ENCODE measurements around the gene TYROBP. TPM values are rescaled to one million over a fixed set of nuclear protein-coding genes. Genes with fewer than 3 reads are reported as not detected.

Gene TYROBP
- total and polyA plus RNA-seq, 4 donors, result 26.8 to 89.6 (median 40.7) TPM

- peaks cover 0 to 4% (median 0%) of the 10 kb centered on the region in 4 donors for H3K27me3 ChIP-seq (ENCODE audit: control insufficient read depth in 4 of 4, insufficient read depth in 4 of 4, low read length in 3 of 4)
- no peak overlapping the region for H3K27ac ChIP-seq (ENCODE audit: low read depth in 1 of 2, low read length in 2 of 2)
- TF ChIP-seq HNF4G (IDR thresholded peaks at IDR 0.05), result no peak
- TF ChIP-seq TAF1 (conservative IDR thresholded peaks at IDR 0.05), result no peak
- no peak for TF ChIP-seq RAD21 (IDR thresholded peaks at IDR 0.05)
- TF ChIP-seq EGR1 (IDR thresholded peaks at IDR 0.05; ENCODE audit: low read depth in 2 of 2), result no peak
- no peak for TF ChIP-seq SP1 (IDR thresholded peaks at IDR 0.05)
- TF ChIP-seq ATF3 (IDR thresholded peaks at IDR 0.05), result no peak
- no peak for TF ChIP-seq YY1 (IDR thresholded peaks at IDR 0.05)
- no peak for TF ChIP-seq CTCF (IDR thresholded peaks at IDR 0.05; ENCODE audit: low read depth, low read length, missing input control)
- TF ChIP-seq FOXA2 (IDR thresholded peaks at IDR 0.05), result no peak
- TF ChIP-seq RXRA (IDR thresholded peaks at IDR 0.05), result no peak
- TF ChIP-seq ZBTB33 (IDR thresholded peaks at IDR 0.05), result no peak
- no peak for TF ChIP-seq FOXA1 (IDR thresholded peaks at IDR 0.05)
- TF ChIP-seq JUND (IDR thresholded peaks at IDR 0.05), result no peak
- no peak for TF ChIP-seq GABPA (IDR thresholded peaks at IDR 0.05 in 1 of 2, conservative IDR thresholded peaks at IDR 0.05 in 1 of 2)
- no peak for TF ChIP-seq MAX (IDR thresholded peaks at IDR 0.05)
- no peak for TF ChIP-seq HNF4A (conservative IDR thresholded peaks at IDR 0.05)
- H3K9me3 ChIP-seq (ENCODE audit: control insufficient read depth in 4 of 4, low read length in 3 of 4), result no peaks in the 10 kb centered on the region
- H3K36me3 ChIP-seq (ENCODE audit: control insufficient read depth in 4 of 4, insufficient read depth in 3 of 4, low read depth in 1 of 4, low read length in 3 of 4), result no peaks in the 10 kb centered on the region
- H3K9ac ChIP-seq (ENCODE audit: low read depth in 1 of 2, low read length in 2 of 2), result no peak overlapping the region
- WGBS, result 15% methylated on average over 24 of the region's 24 CpGs
- peaks cover 4 to 10% (median 6%) of the 10 kb centered on the region in 4 donors for H3K4me1 ChIP-seq (ENCODE audit: control insufficient read depth in 4 of 4, insufficient read depth in 4 of 4, low read length in 3 of 4)
- H3K4me3 ChIP-seq (ENCODE audit: low read depth in 1 of 3, low read length in 3 of 3), result no peak overlapping the region
- DNase-seq (ENCODE audit: low spot score), result no peak
These were observed 47.7 kb downstream of the TYROBP start for GRCh38 chr19:35860436-35860817.

- DNase-seq (ENCODE audit: low spot score), result no peak
- WGBS, result 80% methylated on average over 4 of the region's 4 CpGs
- H3K27me3 ChIP-seq (ENCODE audit: control insufficient read depth in 4 of 4, insufficient read depth in 4 of 4, low read length in 3 of 4), result peaks cover 0 to 4% (median 0%) of the 10 kb centered on the region in 4 donors
- TF ChIP-seq HNF4G (IDR thresholded peaks at IDR 0.05), result no peak
- no peak for TF ChIP-seq SP1 (IDR thresholded peaks at IDR 0.05)
- no peak for TF ChIP-seq TAF1 (conservative IDR thresholded peaks at IDR 0.05)
- TF ChIP-seq REST (IDR thresholded peaks at IDR 0.05), result no peak
- TF ChIP-seq JUND (IDR thresholded peaks at IDR 0.05), result no peak
- no peak for TF ChIP-seq FOXA2 (IDR thresholded peaks at IDR 0.05)
- no peak for TF ChIP-seq FOXA1 (IDR thresholded peaks at IDR 0.05)
- TF ChIP-seq NR2F2 (IDR thresholded peaks at IDR 0.05), result no peak
- TF ChIP-seq EGR1 (IDR thresholded peaks at IDR 0.05; ENCODE audit: low read depth in 2 of 2), result no peak
- TF ChIP-seq MAX (IDR thresholded peaks at IDR 0.05), result no peak
- TF ChIP-seq RAD21 (IDR thresholded peaks at IDR 0.05), result no peak
- no peak for TF ChIP-seq ATF3 (IDR thresholded peaks at IDR 0.05)
- no peak for TF ChIP-seq RXRA (IDR thresholded peaks at IDR 0.05)
- no peak for TF ChIP-seq YY1 (IDR thresholded peaks at IDR 0.05)
- TF ChIP-seq HNF4A (conservative IDR thresholded peaks at IDR 0.05), result no peak
- no peak for TF ChIP-seq CTCF (IDR thresholded peaks at IDR 0.05; ENCODE audit: low read depth, low read length, missing input control)
- no peak for TF ChIP-seq ZBTB33 (IDR thresholded peaks at IDR 0.05)
These were observed 48.7 kb downstream of the TYROBP start for GRCh38 chr19:35859414-35859813.

More at GRCh38 chr19:35859414-35859813, 48.7 kb downstream of the TYROBP start:
- Histone ChIP-seq H3K4me3 (ENCODE audit: low read depth in 1 of 3, low read length in 3 of 3) (no peak overlapping the region), H3K9ac (ENCODE audit: low read depth in 1 of 2, low read length in 2 of 2) (no peak overlapping the region), H3K27ac (ENCODE audit: low read depth in 1 of 2, low read length in 2 of 2) (no peak overlapping the region), H3K36me3 (ENCODE audit: control insufficient read depth in 4 of 4, insufficient read depth in 3 of 4, low read depth in 1 of 4, low read length in 3 of 4) (no peaks in the 10 kb centered on the region), H3K4me1 (ENCODE audit: control insufficient read depth in 4 of 4, insufficient read depth in 4 of 4, low read length in 3 of 4) (peaks cover 4 to 10% (median 6%) of the 10 kb centered on the region in 4 donors), H3K9me3 (ENCODE audit: control insufficient read depth in 4 of 4, low read length in 3 of 4) (no peaks in the 10 kb centered on the region)
